CD4-positive, alpha-beta T cell treated with Interleukin-15 for 1 hour (primary cell): ENCODE results near the gene AADACL2.
"Not testable (repeated sequence)": the region's sequence is repeated elsewhere in the genome, so short reads cannot be mapped to it uniquely, and the experiment has no call there.

Experiments used
- DNase-seq: peaks from one replicate; pipeline ENCODE4 v3.0.0-alpha.2; 2020

Gene AADACL2, protein sequence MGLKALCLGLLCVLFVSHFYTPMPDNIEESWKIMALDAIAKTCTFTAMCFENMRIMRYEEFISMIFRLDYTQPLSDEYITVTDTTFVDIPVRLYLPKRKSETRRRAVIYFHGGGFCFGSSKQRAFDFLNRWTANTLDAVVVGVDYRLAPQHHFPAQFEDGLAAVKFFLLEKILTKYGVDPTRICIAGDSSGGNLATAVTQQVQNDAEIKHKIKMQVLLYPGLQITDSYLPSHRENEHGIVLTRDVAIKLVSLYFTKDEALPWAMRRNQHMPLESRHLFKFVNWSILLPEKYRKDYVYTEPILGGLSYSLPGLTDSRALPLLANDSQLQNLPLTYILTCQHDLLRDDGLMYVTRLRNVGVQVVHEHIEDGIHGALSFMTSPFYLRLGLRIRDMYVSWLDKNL

DNA sequence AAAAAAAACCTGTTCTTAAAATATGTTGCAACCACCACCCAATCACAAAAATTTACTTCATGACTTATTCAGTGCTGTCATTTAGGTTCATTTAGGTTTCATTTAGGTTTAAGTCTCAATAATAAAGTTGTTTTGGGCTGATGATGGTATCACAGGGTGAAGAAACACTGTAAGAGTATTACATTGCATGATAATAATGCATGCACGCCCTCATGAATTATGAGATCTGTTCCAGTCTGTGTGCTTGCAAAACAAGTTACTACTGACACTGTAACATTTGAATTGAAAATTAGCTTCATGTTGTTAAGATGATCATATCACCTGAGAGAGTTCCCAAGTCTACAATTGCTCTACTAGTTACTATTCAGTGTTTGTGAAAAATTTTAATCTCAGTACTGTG is at the start of gene AADACL2:
AADACL2 (plus strand) TSS at position 315 of the 400 bp plus-strand sequence. CDS start 109 bp downstream, outside the sequence.
- DNase-seq: no peak

DNA sequence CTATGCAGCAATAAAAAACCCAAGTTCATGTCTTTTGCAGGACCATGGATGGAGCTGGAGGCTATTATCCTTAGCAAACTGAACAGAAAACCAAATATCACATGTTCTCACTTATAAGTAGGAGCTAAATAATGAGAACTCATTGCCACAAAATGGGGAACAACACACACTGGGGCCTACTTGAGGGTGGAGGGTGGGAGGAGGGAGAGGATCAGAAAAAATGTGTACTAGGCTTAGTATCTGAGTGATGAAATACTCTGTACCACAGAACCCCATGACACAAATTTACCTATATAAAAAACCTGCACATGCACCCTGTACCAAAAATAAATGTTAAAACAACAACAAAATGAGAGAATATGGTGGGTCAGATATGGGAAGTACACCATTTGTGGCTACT is 49.6 kb upstream of the AADACL2 start:
- no peak for DNase-seq

DNA sequence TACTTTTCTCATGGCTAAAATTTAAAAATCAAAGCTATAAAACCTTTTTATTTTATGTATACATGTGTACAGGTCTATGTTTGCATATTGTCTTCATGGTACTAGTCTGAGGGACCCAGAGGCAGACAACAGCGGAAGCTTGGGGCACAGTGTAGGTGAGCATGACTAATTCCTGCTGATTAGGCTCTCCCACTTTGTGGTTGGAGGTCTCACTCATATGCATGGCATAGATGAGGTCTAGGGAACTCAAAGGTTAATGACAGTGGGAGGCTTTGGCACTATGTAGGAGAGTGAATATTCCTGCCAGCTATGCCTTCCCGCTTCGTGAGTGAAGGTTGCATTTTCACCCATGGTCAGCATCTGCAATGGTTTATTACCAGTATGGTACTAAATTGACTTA is 47.5 kb upstream of the AADACL2 start:
- no peak for DNase-seq

DNA sequence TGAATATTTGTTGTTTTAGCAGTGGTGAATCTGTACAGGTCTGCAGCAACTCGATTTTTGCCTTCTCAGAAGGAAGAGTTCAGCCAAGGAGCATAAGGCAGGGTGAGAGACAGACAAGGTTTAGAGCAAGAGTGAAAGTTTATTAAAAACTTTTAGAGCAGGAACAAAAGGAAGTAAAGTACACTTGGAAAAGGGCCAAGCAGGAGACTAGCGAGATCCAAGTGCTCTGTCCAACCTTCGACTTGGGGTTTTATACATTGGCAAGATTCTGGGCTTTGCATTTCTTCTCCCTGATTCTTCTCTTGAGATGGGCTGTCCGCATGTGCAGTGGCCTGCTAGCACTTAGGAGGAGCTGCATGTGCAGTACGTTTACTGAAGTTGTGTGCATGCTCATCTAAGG is 46.7 kb upstream of the AADACL2 start:
- no peak for DNase-seq

DNA sequence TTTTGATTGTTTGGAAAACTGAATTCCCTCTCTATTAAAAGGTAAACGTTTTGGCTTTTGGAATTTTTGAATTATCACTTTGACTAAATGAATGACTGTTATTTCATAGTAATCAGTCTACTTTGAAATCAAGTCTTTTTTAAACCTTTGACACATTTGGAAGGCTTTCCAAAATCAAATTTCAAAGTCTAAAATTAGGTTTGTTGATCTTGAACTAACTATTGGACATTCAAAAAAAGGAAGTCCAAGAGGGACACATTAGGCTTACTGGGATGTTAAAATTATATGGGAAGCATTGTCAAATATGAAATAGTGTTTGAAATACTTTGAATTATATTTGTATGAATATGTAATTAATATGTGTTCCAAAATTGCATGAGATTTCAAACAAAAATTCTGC is 45.2 kb upstream of the AADACL2 start:
- DNase-seq: no peak

DNA sequence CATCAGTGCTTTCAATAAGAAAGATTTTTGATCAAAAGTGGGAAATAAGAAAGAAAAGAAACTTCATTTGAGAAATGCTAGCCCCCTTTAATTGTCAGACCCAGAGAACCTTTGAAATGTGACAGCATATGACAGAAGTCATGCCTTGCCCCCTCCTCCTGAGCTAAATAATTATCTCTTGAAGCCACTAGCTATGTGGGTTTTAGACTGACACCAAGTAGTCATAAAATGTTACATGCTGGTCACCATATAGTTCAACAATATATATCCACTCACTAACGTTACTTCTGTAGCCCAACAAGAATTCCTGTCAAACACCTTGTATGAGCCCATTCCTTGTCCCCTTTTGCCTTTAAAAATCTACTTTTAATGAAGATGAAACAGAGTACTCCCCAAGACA is 43.1 kb upstream of the AADACL2 start:
- DNase-seq: no peak

DNA sequence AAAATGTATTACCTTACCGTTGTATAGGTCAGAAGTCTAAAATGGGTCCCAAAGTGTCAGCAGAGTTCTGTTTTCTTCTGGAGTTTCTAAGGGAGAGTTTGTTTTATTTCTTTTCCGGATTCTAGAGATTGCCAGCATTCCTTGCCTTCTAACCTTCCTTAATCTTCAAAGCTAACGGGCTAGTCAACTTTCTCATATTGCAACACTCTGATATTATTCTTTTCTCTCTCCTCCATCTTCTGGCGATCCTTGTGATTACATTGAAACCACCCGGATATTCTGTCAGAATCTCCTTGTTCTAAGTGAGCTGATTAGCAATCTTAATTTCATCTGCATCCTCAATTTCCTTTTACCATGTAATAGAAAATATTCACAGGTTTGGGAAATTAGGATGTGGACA is 36.2 kb upstream of the AADACL2 start:
- no peak for DNase-seq

DNA sequence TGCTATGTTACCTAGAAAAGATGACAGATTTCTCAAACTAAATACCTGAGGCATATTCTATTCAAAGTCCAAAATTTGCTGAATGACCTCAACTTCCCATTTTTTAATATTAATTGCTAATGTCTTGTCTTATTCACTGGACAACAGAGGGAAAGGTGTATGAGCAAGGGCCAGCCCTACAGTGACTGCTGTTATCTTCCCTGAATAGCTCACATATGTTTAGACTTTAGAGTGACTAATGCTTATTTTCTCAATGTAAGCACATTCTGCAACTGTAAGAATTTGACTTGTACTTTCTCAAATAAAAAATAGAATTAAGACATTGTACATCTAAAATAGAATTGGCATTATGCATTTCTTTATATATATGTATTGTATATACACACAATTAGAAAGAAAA is 26.5 kb upstream of the AADACL2 start:
- no peak for DNase-seq

DNA sequence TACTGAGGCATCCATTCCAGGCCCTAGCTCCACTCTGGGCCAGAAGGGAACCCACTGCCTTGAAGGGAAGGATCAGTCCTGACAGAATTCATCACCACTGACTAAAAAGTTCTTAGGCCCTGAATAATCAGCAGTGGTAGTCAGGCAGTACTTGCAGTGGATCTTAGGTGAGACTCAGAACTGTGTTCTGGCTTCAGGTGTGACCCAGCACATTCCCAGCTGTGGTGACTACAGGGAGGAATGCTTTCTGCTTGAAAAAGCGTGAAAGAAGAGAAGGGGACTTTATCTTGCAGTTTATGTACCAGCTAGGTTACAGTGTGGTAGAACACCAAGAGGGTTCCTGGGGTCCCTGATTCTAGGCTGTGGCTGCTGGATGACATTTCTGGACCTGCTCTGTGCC is 24.9 kb upstream of the AADACL2 start:
- no peak for DNase-seq

DNA sequence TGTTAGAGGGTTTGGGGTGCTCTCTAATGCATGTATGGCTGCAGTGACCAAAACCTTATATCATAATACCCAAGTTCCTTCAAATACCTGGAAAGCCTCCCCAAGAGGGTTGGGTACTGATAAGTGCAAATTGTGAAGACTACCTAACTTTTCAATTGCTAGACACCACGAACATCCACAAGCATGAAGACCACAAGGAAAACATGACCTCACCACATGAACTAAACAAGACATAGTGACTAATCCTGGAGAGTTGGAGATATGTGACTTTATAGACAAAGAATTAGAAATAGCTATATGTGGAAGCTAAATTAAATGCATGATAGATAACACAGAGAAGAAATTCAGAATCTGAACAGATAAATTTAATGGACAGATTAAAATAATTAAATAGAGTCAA is 23.9 kb upstream of the AADACL2 start:
- DNase-seq: no peak

DNA sequence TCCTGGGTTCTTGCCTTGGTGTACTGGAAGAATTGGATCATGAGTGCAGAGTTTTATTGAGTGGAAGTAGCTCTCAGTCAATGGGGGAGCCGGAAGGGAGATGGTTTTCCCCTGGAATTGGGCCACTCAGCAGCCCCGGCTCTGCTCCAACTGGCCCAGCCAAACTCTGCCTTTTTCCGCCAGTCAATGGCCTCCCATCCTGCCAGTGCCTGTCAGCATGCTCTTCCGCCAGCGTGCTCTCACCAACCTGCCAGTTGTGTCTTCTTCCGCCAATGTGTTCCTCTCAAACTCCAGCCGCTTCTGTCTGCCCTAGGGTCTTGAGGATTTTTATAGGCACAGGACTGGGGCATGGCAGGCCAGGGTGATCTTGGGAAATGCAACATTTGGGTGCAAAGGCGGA is 12.4 kb upstream of the AADACL2 start:
- DNase-seq: no peak

DNA sequence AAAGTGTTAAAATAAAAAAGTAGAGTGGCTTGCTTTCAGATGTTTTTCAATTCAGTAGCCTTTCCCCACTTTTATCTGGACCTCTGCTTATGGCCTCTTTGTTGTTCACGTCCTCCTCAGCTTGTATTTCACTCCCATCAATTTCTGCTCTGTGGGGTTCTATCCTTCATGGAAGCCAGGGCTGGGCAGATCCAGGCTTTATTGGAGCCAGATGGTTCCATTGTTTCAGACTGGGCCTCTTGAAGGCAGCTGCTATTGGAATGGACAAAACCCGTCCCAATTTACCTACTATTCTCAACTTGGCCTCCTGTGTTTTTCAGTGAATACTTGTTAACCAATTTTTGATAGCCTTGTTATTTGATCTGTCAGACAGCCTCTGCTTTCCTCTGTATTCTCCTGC is 10.9 kb upstream of the AADACL2 start:
- DNase-seq: no peak

DNA sequence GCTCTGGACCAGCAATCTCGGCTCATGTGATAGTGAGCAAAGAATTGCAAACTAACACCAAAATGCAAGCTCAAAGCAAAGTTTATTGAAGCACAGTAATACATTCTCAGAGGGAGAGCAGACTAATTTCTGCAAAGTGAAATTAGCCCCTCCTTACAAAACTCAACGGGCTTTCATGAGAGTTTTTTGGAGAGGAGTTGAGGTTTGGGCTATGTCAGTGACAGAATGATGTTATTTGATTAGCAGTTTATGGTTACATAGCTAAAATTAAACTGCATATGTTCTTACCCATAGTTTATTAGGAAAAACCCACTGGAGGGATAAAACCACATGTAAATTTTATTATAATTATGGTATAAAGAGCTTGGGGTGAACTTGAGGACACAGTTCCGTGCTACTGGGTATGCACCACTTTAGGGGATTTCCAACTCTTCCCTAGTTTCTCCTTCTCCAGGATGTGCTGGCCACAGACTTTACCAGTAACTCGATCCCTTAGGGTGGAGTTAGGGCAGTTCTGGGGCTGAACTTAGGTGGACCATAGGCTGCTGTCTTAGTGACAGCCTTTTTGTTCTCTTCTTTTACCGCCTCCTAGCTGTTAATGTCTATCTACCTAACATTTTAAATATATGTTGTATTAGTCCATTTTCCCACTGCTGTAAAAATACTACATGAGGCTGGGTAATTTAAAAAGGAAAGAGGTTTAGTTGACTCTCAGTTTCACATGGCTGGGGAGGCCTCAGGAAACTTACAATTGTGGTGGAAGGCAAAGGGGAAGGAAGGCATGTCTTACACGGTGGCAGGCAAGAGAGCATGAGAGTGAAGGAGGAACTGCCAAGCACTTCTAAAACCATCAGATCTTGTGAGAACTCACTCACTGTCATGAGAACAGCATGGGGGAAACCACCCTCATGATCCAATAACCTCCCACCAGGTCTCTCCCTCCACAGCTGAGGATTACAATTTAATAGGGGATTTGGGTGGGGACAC is 8.9 kb upstream of the AADACL2 start:
- no peak for DNase-seq

DNA sequence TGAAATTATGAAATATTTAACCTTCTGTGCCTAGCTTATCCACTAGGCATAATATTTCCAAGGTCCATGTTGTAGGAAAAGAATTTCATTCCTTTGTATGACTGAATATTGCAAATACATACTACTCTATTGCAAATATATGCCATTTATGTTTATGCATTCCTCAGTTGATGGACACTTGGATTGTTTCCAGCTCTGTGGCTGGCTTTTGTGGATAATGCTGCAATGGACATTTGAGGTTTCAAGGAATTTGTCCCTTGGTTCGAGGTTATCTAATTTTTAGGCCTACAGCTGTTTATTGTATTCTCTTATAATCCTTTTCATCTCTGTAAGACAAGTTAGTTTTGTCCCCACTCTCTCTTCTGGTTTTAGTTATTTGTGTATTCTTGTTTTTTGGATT is 7.7 kb upstream of the AADACL2 start:
- DNase-seq: no peak

DNA sequence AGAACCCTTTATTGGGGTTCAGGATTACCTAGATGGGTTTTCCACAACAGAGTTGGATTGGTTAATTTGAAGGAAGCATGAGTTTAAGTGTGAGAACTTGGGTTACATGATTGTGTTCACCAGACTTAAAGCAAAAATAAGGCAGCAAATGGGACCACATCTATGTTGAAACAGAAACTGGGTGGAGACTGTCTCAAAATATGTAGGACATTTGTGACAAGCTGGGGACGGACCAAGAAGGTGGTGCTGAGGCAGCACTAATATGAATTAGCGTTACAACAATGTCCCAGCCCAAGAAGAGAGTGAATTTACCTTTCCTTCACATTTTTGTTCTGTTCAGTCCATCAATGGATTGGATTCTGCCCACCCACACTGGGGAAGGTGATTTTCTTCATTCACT is 866 bp upstream of the AADACL2 start:
- DNase-seq: no peak

DNA sequence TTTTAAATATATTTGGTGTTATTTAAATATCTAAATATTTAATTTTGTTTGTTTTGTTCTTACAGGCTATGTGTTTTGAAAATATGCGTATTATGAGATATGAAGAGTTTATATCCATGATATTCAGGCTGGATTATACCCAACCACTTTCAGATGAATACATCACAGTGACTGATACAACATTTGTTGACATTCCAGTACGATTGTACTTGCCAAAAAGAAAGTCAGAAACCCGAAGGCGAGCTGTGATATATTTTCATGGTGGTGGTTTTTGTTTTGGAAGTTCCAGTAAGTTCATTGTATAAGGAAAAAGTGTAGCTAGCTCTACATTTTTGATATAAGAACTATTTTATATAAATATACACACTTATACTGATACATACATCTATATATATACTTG is 6.9 kb downstream of the AADACL2 start:
- DNase-seq: no peak

DNA sequence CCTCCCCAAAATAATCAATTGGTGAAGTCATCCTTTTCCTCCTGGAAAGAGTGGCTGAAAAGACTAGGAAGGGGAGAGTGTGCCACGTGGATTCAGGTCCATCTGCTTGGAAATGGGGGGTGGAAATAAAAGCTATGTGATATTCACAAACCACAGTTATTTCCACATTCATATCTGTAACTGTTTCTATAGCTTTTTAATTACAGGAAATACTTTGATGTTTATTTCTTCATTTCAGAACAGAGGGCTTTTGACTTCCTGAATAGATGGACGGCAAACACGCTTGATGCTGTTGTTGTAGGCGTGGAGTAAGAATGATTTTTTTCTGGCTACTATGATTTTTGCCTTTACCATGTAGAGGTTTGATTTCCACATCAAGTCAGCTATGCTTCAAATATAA is 10.1 kb downstream of the AADACL2 start:
- DNase-seq: no peak

DNA sequence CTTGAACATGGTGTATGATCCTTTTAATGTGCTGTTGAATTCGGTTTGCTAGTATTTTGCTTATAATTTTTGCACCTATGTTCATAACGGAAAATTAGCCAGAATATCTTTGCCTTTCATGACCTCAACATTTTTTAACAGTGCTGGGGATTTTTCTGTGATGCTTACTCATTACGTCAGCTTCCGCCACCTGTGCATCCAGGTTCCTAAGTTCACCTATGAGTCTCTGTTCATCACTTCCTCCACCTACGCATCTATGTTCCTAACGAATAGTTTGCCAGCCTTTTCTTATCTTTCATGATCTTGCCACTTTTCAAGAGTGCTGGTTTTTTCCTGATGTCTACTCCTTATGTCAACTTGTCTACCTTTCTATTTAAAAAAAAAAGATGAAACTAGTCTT is 16.5 kb downstream of the AADACL2 start:
- no peak for DNase-seq

DNA sequence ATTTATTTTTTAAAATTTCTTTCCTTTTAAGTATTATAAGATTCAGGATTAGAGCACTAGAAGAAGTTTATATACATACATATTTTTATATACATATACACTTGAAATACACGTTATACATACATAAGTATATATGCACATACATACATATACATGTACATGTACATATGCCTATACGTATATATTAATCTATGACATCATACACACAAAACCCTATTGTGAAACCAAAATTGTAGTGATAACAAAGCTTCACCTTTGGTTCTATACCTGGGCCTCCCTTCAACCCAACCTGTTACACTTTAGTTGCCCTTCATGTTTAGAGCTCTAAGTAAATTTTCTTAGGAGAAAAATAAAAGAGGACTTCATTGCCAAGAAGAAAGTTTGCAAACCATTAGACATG is 17.0 kb downstream of the AADACL2 start:
- no peak for DNase-seq

DNA sequence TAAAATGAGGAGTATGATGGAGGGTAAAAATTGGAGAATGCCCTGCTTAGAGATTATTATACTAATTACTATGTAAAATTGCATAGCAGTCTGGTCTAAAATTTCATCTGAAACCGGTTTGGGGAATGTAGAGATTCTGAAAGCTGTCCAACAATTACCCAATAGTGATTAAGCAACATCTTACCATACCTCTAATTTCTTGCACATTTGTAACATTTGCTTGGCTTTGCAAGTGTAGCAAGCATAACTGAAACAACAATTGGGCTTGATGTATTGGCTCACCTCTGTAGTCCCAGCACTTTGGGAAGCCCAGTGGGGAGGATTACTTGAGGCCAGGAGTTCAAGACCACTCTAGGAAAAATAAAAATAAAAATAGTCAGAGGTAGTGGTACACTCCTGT is 17.4 kb downstream of the AADACL2 start:
- DNase-seq: no peak

DNA sequence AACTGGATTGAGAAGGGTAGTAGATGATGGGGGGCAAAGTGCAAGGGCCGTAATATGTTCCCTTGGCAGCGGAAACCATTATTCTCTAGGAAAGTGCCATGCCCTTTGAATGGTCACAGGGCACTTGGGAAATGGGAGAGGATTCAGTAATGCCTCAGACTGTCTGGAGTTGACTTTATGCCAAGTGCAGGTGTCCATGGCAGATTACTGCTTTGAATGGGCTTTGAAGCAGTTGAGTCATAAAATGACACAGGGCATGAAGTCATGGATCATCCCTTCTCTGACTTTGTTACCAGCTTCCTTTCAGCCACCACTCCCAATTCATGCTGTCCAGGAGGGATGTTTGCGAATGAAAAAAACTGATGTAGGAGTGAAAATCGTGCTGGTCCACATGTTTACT is 20.1 kb downstream of the AADACL2 start:
- DNase-seq: no peak

DNA sequence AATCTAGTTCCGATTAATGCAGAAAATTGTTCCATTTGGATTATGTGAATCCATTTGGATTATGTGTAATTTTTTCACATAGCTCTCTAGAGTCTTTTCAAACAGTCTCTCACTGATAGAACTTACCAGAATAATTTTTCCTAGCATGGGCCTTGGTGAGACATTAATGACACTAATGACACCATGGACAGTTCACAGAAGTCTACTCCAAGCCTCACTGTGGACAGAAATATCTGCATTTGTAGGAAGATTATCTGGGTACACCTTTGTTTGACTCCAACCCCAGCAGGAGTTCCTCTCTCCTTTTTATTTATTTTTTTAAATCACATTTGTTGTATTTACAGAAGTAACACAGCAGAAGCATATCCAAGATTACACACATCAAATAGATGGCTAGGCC is 27.9 kb downstream of the AADACL2 start:
- no peak for DNase-seq

DNA sequence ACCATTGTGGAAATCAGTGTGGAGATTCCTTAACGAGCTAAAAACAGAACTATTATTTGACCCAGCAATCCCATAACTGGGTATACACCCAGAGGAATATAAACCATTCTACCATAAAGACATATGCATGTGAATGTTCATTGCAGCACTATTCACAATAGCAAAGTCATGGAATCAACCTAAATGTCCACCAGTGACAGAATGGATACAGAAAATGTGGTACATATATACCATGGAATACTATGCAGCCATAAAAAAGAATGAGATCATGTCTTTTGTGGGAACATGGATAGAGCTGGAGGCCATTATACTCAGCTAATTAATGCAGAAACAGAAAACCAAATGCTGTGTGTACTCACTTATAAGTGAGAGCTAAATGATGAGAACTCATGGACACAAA is 31.0 kb downstream of the AADACL2 start:
- not testable (repeated sequence) for DNase-seq

DNA sequence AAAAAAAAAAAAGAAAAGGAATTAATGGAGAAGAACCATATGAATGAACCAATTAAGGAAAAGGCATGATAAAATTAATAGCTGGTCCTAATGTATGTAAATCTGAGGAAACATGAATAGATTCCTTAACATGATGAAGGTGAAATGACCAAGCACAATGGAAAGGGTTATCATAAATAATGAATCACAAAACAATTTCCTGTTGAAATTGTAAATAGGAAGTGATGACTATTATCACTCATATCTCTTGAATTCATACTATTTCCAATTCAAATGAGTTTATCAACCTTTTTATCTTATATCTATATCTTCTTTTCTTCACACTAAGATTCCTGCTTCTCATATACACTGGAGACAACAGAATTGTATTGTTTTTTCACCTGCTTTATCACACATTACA is 32.0 kb downstream of the AADACL2 start:
- no peak for DNase-seq
